SW480 (cell line): Measurements from ENCODE around the gene MTMR10.

ENCODE experiments used
- DNase-seq: peaks from one replicate; pipeline ENCODE4 v3.0.0-alpha.2; 2016; ENCODE audit warnings: low spot score

Gene MTMR10

DNA sequence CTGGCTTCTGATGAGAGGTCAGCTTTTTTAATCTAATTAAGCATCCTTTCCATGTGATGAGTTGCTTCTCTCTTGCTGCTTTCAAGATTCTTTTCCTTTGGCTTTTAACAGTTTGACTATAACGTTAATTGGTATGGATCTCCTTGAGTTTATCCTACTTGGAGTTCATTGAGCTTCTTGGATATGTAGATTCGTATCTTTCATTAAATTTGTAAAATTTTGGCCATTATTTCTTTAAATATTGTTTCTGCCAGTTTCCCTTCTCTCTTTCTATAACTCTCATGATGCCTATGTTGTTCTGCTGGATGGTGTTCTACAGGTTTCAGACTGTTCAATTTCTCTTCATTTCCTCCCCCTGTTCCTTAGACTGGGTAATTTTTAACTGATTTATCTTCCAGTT is 21.0 kb upstream of the MTMR10 start:
- no peak for DNase-seq

DNA sequence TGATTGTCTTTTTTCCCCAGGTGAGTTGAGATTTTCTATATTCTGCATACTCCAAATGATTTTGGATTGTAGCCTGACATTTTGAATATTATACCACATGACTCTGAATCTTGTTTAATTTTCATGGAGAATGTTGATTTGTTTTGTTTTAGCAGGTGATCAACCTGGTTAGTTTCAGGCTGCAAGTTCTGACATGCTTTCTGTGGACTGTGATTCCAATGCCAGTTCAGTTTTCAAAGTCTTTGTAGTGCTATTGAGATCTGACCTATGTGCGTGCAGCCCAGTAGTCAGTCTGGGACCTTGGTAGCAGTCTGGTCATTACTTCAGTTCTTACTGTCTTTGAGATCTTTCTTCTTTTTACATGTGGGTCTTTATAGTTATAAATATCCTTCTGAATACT is 18.6 kb upstream of the MTMR10 start:
- DNase-seq: no peak

DNA sequence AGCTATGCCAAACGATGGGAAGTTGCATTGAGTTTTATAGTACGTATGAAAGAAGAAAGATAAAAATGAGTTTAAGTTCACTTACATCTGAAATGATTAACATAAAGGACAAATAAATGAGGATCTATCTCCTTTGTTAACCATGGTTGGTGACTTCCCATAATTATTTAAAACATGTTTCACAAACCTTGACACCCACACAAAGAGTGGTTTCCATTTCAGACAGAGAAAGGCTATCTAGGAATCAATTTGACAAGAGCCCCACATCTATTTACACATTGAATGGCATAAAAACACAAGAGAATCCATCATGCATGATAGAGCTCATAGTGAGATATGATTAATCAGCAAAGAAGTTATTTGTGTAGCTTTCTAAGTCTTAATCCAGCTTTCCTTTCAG is 14.2 kb upstream of the MTMR10 start:
- no peak for DNase-seq

DNA sequence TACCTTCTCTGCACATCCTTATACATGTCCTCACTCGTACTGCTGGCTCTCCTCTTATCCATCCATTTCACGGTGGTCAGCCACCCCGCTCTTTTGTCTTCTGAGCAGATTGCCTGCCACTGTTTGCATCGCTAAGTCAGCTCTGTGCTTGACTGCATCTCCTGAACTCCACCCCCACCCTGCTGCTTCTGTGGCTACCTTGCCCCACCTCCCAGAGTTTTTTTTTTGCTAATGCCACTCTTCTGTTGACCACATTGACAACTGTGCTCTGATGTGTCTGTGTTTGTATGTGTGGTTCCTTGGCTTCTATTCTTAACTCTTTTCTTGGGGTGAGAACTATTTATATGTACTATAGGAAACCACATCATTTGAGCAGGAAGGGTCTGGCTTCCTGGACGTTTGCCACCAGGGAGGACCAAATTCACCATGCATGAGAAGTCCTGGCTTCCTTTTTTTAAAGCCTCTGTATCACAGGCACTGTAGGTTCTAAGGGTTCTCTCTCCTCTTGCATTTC is 12.8 kb upstream of the MTMR10 start:
- DNase-seq: peak; percentile 7

DNA sequence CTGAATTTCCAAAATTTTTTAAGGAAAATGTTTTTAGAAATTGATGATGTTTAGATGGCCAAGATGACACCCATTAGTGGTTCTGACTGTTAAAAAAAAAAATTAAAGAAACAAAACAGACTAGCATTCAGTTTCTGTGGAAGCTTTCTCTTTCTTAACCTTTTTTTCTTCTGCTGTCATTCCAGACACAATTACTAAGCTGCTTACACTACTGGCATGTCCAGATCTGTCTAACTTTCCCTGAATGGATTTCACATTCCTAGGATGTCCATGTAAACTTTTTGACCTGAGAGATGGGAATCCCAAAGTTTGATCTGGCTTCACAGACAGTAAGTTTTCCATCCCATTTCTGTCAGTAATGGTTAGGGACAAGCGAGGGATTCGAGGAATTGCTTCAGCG is 10.3 kb upstream of the MTMR10 start:
- DNase-seq: no peak

DNA sequence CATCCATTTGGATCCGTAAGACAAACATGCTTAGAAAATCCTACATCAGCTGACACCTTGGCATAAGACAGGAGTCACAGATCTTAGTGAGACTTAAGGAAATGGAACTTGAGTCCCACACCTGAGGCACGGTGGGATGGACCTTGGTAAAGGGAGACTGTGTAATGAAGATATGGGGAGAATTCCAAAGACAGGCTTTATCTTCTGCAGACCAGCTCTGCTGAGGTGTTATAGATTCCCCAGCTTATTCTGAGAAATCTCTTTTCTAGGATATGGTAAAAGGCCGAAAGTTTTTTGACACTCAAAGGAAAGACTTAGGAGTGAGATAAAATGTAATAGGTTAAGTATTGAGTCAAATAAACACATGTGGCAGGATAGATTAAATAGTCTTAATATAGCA is 8.3 kb upstream of the MTMR10 start:
- no peak for DNase-seq

DNA sequence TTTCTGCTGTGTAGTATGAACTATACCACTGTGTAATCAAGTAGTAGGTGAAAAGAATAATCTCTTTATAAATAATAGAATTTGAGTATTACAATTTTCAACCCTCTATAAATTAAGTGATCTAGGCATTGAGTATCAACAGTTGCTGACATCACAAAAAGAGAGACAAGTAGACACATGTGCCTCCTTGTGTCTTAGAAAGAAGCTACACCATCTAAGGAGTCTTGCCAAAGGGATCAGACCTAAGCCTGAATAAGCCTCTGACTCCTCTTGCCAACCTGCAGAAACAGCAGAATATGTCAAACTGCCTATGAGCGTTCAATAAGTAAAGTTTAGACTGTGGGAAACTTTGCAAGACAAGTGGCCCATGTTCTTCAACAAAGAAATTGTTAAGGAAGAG is 5.8 kb upstream of the MTMR10 start:
- DNase-seq: no peak

DNA sequence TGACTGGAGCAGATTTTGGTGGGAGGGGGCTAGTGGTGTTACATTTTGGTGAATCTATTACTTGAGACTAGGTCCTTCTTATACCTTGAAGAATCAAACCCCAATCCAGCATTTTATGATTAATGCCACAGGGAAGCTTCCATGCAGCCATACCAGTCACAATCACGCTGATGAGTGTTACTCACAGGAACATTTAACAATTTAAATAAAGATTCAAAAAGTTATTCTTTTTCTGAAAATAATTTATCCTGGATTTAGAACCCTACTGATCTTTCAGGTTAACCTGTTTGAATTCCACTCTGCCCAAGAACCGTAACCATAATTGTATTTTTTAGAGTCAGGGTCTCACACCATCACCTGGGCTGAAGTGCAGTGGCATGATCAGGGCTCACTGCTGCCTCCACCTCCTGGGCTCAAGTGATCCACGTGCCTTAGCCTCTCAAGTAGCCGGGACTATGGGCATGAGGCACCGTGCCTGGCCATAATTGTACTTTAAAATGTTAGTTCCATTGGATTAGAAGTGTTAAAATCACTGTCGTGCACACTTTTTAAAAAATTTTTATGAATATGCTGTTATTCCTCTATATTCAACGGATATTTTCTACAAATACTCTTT is 929 bp upstream of the MTMR10 start:
- peak; percentile 32 for DNase-seq

DNA sequence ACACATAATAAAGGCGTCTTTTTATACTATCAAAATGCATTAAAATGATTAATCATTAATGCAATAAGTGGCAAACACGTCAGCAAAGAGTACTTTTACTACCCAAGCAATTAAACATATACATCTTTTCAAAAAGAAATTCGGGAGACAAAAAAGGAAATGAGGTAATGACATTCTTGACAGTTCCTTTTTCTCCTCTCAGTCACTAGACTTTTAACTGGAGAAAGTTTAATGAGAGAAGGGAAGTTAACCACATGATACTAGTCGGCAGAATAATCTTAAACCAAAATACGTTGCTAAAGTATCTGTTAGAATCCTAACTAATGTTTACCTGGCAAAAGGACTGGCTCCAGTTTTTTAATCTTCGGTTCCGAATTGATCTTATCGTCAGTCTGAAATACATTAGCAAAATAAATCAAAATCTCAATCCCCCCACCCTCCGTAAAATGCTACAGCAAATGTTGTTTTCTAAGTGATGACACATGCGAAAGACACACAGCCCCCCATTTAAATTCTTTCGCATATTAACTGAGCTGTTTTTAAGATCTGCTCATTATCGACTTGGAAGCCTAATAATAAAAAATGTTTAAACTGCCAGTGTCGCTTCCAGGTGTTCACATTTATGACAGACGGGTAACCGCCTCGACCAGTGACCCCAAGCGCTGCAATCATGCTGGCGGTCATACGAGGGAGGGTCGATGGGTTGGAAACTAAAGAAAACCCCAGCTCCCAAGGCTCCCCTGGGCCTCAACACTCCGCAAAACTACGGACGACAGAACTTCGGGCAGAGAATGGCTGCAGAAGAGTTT is 778 bp downstream of the MTMR10 start:
- peak; percentile 9 for DNase-seq

DNA sequence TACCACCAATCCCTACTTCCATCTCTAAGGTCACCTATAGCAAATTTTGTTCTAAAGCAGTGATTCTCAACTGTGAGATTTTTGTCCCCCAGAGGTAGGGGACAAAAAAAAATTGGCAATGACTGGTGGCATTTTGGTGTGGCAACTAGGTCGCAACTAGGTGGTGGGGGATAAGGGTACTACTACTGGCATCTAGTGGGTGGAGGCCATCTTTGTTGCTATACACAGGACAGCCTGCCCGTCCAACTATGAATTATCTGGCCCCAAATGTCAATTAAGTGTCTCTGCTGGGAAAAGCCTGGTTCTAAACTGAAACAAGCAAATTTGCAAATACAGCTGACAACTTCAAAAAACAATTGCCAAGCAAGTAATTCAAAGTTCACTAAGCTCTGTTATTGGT is 1.4 kb downstream of the MTMR10 start:
- DNase-seq: peak; percentile 42

DNA sequence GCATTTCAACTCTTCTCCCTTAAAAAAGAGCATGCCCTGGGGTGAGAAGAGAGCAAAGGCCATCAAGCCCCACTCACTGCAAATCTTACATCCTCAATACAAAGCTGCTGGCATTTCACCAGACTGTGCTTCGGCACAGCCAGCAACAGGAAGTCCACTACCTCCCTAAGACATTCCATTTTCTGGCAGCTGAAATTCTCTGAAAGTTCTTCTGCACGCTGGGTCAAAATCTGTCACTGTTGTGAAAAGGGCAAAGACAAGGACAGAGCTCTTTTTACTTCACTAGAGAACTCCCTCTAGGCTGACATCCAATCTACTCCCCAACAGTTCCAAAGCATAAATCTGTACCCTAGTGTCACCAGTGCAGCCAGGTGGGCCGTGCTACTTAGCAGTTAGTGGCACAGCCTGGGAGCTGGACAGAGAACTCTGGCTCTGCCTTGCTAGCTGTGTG is 6.3 kb downstream of the MTMR10 start:
- DNase-seq: no peak

DNA sequence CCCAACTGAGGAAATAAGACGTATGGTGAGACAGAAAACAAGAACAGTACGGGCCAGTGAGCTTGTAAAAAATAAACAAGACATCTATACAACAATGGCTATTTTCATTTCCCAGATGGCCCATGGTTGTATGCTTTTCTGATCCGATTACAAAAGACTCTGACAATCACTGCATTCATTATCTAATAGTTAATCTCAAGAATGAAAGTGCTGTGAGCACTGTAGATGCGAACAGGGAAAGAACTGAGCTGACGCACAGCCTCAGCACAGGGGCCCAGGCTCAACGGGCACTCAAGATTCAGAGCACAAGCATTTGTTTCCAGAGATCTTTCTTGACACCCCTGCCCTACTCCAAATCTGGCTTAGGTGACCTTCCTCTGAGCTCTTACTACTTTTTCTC is 6.9 kb downstream of the MTMR10 start:
- no peak for DNase-seq

DNA sequence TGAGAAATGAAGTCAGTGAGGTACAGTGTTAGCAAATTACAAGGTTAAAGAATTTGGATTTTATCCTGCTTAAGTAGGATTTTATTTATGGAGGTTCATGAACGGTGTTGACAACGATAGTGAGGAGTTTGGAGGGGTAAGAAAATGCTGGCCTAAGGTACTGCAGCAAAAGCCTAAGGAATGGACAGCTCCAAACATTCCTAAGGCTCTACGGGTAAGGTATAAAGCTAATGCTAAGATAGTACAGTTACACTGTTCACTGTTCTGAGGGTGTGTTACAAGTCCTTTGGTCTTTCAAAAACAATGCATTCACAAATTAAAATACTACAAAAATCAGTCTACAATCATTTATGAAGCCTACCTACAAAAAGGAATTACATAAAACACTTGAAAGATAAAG is 7.3 kb downstream of the MTMR10 start:
- DNase-seq: no peak

DNA sequence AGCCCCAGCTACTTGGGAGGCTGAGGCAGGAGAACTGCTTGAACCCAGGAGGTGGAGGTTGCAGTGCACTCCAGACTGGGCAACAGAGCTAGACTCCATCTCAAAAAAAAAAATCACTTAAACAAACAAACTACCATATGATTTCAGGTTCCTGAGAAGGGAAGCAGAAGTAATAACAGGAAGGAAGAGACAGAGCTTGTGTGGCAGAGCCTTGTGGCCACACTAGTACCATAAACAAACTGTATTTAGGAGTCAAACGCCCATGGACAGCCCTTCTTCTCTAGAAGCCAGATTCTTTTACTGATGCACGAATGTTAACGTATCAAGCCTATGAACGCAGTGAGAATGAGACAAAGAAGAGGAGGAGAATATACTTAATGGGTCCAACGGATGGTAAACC is 12.0 kb downstream of the MTMR10 start:
- no peak for DNase-seq

DNA sequence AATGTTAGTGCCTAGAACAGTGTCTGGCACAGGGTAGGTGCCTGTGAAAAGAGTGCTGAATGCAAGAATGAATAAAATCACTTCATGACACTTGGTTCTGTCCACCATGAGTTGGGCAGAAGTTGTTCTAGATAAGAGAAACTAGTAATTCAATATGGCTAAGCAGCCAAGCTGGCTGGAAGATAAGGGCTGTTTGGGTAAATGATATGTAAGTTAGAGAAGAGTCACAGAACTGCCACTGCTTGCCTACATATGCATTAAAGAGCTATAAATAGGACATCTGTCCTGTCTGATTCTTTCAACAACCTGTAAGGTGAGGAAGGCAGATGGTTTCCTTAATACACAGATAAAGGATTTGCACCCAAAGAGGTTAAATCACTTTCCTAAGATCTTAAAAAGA is 13.1 kb downstream of the MTMR10 start:
- DNase-seq: no peak

DNA sequence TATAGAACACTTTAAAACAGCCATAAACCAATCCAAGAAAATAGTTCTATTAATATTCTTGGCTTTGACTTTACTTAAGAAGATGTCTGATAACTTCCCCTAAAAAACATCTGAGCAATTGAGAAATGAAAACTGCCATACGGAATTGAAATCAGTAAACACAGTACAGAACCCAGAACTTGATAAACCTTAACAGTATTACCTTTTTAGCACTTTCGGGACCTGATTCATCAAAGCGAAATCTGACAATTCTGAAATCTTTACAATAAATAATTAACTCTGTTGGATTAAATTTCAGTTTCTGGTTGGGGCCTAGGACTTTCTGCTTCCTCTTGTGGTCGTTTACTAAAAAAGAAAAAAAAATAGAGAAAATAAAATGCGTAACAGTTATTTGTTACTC is 17.3 kb downstream of the MTMR10 start:
- no peak for DNase-seq

DNA sequence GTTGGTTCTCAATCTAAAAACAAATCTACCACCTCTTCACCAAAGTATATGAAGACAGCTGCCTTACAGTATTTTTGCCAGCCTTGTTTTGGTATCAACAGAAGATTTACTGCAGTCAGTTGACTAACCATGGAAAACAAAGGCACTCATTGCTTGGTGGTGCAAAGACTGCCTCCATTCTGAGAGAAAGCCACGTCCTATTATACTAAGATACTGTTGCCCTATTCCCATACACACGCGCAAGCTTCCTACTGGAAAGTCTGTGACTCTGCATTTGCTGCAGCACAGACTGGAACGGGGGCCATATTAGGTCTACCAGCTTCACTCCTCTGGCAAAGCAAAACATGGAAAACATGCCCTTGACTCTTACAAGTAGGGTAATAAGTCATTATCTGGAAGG is 18.0 kb downstream of the MTMR10 start:
- DNase-seq: no peak

DNA sequence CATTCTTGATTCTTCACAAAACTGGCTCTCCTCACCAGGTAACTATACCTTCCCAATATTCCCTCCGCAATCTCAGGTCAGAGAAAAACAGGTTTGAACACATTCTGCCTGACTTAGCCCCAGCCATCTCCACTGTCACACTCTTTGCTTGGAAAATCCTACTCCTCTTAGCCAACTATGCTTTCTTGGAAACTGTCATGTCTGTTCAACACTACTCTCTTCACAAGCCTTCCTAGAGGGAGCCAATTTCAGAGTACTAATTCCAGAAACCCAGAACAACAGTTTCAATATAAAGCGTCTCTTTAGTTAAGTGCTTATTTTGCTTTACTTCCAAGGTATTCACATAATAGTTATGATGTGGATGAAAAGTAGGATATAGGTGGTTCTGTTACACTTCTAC is 21.7 kb downstream of the MTMR10 start:
- DNase-seq: no peak

DNA sequence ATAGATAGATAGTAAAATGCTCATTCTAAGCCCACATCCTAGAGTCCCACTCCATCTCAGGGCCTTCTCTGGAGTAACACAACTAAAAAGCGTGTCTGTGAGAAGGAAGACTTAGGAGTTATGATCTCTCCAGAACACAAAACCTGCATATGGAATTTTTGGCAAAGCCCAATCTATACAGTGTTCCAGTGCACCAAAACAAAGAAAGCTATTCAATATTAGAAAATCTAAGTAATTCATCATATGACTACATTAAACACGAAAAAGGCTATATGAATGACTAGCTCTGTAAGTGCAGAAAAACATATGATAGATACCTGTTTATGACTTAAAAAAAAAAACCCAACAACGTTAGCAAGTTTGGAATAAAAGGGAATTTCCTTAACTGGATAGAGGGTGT is 27.7 kb downstream of the MTMR10 start:
- DNase-seq: no peak

DNA sequence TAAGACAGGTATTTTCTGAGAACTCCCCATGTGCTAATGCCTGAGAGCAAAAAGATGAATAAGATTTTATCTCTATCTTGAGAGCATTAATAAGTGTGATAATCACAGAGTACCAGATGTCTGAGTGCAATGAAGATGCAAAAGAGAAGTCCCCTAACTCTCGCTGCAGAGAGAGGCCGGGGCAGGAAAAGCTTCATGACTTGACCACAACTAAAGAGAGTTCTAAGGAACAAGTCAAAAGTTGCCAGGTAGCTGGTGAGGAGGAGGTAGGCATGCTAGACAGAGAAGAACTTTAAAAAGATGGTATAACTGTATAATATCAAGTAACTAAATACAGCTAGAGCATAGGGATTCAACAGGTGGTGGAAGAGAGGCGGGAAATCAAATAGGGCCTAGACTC is 28.8 kb downstream of the MTMR10 start:
- no peak for DNase-seq

DNA sequence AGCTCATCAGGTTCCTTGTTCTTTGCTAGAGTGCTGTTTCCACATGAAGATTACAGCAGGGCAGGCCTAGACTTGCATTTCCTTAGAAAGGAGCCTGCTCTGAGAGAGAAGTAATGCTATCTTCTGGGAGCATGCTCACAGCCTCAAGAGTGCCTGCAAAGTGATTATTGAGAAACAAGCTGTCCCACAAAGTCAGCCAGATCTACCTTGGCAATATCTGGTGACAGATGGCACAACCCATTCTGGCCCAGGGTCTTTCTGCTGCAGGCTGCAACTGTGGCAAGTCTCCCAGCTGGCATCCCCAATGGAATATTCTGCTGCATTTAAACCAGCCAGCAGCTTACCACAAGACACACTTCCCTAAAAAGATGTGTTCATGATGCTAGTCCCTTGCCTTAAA is 29.3 kb downstream of the MTMR10 start:
- no peak for DNase-seq

DNA sequence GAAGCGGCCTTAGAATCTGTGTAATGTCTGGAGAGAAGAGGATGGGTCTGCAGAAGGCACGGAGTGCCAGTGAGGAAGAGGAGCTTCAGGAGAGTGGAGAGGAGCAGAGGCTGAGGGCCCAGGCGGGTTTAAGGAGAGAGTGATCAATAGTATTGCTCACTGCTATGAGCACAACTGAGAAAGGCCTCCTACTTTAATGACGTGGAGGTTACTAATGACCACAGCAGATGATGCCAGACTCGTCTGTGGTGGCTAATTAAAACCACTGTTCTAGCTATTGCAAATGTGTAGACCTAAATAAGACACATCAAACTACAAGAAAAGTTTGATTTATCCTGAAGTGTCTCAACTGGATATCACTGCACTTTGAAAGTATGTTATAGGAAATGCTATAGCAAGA is 33.2 kb downstream of the MTMR10 start:
- DNase-seq: no peak

DNA sequence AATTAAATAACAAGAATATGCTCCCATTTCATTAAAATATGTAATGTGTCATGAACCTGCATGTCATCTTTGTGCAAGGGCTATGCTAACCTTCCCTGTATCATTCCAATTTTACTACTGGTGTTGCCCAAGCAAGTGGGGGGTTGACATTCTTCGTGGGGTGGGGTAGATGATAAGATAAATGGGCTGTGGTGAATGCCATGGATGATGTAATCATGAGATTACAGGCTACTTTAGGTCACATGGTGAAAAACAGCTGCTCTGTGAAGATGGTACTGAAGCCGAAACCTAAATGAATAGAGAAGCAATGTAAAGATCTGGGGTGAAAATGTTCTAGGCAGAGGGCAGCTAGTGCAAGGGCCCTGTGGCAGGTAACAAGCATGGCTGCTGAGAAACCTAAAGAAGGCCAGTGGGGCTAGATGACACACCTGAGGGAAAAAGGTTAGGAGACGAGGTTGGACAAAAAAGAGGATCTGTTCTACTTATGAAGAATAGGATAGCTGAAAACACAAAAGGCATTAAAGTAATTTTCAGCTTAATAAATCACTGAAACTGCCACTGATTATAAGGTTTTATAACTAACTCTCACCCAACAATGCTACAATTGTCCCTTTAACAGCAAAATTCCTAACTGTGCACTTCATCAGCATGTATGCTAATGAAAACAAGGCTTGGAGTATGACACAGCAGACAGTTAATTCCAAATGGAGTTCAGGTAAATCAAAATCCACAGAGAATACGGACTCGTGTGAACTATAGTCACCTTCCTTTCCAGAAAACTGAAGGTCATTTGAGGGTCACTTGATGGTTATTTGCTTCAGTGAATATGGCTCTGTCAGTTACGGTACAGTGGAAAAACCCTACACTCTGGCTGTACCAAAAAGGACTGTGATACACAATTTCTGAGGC is 35.0 kb downstream of the MTMR10 start:
- no peak for DNase-seq
